ENCODE data around the gene PTPRZ1. TPM values are rescaled to one million over a fixed set of nuclear protein-coding genes. Genes with fewer than 3 reads are reported as not detected.

PTPRZ1 gene
- total RNA-seq, 2 donors from 2014 or later: 5.1 to 11.7 TPM

- no peaks in the 10 kb centered on the region for H3K36me3 ChIP-seq
- TF ChIP-seq, protein P1, sequence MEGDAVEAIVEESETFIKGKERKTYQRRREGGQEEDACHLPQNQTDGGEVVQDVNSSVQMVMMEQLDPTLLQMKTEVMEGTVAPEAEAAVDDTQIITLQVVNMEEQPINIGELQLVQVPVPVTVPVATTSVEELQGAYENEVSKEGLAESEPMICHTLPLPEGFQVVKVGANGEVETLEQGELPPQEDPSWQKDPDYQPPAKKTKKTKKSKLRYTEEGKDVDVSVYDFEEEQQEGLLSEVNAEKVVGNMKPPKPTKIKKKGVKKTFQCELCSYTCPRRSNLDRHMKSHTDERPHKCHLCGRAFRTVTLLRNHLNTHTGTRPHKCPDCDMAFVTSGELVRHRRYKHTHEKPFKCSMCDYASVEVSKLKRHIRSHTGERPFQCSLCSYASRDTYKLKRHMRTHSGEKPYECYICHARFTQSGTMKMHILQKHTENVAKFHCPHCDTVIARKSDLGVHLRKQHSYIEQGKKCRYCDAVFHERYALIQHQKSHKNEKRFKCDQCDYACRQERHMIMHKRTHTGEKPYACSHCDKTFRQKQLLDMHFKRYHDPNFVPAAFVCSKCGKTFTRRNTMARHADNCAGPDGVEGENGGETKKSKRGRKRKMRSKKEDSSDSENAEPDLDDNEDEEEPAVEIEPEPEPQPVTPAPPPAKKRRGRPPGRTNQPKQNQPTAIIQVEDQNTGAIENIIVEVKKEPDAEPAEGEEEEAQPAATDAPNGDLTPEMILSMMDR (IDR thresholded peaks at IDR 0.05): no peak
- H3K27ac ChIP-seq: no peak overlapping the region
- H3K4me3 ChIP-seq: no peak overlapping the region
- H3K27me3 ChIP-seq (replicated peaks; ENCODE audit: insufficient read depth): no peaks in the 10 kb centered on the region
- DNase-seq (ENCODE audit: low spot score) (no peak), ATAC-seq (ENCODE audit: insufficient number of reproducible peaks, low FRiP score, low read depth) (no peak)
- no peaks in the 10 kb centered on the region for H3K4me1 ChIP-seq (ENCODE audit: control insufficient read depth in 1 of 2, low read depth in 2 of 2)
- H3K9me3 ChIP-seq: no peaks in the 10 kb centered on the region
These were observed 47.0 kb downstream of the PTPRZ1 start for GRCh38 chr7:121919986-121920385.

DNA sequence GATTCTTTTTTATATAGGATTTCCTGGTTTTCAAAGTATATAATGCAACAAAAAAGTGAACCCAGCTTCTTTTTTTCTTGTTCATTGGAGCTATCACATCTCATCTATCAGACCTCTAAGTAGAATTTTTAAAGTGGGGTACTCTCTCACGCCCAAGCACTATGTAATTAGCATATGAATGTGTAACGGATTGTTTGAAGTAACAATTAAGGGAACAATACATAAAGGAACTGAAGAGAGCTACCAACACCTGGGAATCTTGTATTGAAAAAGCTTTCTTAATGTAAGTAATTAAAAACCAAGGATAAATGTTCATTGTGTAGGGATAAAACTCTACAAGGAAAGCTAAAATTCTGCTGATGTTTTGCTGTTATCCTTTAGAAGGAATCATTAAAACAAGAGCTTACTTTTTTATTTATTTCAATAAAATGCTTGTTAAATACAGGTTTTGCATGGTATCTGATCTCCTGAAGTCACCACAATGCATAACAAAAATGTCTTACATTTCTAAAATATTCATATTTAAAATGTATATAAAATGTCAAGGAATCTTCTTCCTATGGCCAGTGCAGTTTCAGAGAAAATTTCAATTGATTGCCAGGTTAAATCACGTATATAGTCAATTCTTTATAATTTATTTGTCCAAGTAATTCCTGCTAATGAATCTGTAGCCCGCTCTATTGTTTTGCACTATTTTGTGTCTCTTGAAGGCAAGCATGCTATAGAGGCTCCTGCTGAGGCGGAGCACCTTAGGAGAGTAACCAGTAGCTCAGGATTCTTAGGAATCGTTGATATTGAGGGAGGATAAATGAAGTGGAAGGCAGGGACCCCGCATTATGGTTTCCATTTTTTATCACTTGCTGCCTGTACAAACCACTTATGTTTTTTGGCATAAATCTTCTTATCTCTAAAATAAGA, 51.6 kb downstream of the PTPRZ1 start:
- H3K4me3 ChIP-seq: no peak overlapping the region
- ATAC-seq (ENCODE audit: insufficient number of reproducible peaks, low FRiP score, low read depth) (no peak), DNase-seq (ENCODE audit: low spot score) (no peak)
- H3K4me1 ChIP-seq (ENCODE audit: control insufficient read depth in 1 of 2, low read depth in 2 of 2): no peaks in the 10 kb centered on the region
- no peak overlapping the region for H3K27ac ChIP-seq
- H3K9me3 ChIP-seq: no peaks in the 10 kb centered on the region
- H3K36me3 ChIP-seq: no peaks in the 10 kb centered on the region
- TF ChIP-seq, protein P1 (IDR thresholded peaks at IDR 0.05): no peak
- no peaks in the 10 kb centered on the region for H3K27me3 ChIP-seq (replicated peaks; ENCODE audit: insufficient read depth)

GRCh38 chr7:121931149-121931902, 58.4 kb downstream of the PTPRZ1 start:
- Histone ChIP-seq H3K9me3 (no peaks in the 10 kb centered on the region), H3K36me3 (no peaks in the 10 kb centered on the region), H3K27ac (no peak overlapping the region), H3K27me3 (replicated peaks; ENCODE audit: insufficient read depth) (no peaks in the 10 kb centered on the region), H3K4me1 (ENCODE audit: control insufficient read depth in 1 of 2, low read depth in 2 of 2) (no peaks in the 10 kb centered on the region), H3K4me3 (no peak overlapping the region)
- no peak for ATAC-seq (ENCODE audit: insufficient number of reproducible peaks, low FRiP score, low read depth)
- TF ChIP-seq, protein P1 (IDR thresholded peaks at IDR 0.05): no peak
- DNase-seq (ENCODE audit: low spot score): no peak

- ATAC-seq (ENCODE audit: insufficient number of reproducible peaks, low FRiP score, low read depth) (no peak), DNase-seq (ENCODE audit: low spot score) (no peak)
- no peaks in the 10 kb centered on the region for H3K27me3 ChIP-seq (replicated peaks; ENCODE audit: insufficient read depth)
- H3K36me3 ChIP-seq: no peaks in the 10 kb centered on the region
- H3K4me1 ChIP-seq (ENCODE audit: control insufficient read depth in 1 of 2, low read depth in 2 of 2): no peaks in the 10 kb centered on the region
- no peak overlapping the region for H3K4me3 ChIP-seq
- no peaks in the 10 kb centered on the region for H3K9me3 ChIP-seq
- no peak overlapping the region for H3K27ac ChIP-seq
- TF ChIP-seq, protein P1 (IDR thresholded peaks at IDR 0.05): no peak
These were observed 59.8 kb downstream of the PTPRZ1 start for GRCh38 chr7:121932768-121933167.

DNA sequence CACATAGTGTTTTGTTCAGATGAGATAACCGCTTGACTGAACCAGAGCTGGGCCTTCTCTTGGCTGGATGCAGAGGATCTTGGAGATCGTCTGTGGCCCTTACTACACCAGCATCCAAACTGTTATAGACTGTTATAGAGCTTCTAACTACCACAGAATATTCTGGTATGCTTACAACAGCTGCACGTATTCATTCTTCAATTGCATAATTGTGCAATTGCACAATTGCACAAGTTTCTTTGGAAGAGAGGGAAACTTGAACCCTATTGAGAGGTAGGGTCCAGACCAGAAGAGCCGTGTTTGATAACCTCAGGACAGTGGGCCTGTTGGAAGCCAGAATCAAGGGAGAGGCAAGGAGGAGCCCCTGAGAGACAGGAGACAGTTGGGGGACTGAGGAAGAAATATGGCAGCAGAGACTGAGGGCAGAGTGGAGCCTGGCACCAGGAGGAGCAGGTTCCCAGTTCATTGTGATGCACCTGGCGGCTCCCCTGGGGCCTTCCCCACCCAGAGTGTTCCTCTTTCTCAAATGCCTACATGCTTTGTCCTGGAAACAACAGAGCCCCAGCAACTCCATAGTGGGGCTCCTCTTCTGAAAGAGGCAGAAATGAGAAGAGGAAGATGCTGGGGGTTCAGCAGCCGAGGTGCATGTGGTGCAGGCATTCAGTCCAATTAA, 64.1 kb downstream of the PTPRZ1 start:
- H3K36me3 ChIP-seq: no peaks in the 10 kb centered on the region
- H3K4me1 ChIP-seq (ENCODE audit: control insufficient read depth in 1 of 2, low read depth in 2 of 2): no peaks in the 10 kb centered on the region
- no peak overlapping the region for H3K27ac ChIP-seq
- H3K27me3 ChIP-seq (replicated peaks; ENCODE audit: insufficient read depth): no peaks in the 10 kb centered on the region
- ATAC-seq (ENCODE audit: insufficient number of reproducible peaks, low FRiP score, low read depth) (no peak), DNase-seq (ENCODE audit: low spot score) (no peak)
- H3K9me3 ChIP-seq: no peaks in the 10 kb centered on the region
- TF ChIP-seq, protein P1 (IDR thresholded peaks at IDR 0.05): no peak
- no peak overlapping the region for H3K4me3 ChIP-seq

Measured in thoracic aorta (tissue), 2 donors.